Left ventricle myocardium superior (tissue), 1 donor: ENCODE measurements around the gene NOC2L. TPM values are rescaled to one million over a fixed set of nuclear protein-coding genes. Genes with fewer than 3 reads are reported as not detected.
"Not testable (repeated sequence)": the region's sequence is repeated elsewhere in the genome, so short reads cannot be mapped to it uniquely, and the experiment has no call there.

Experiments used
- ATAC-seq: fragments of 200-7000 bp; cut with Tn5 transposase; one replicate; pipeline ENCODE4 v1.9.1; 2020; ENCODE audit warnings: mild to moderate bottlenecking, moderate library complexity
- DNase-seq: peaks from one replicate; pipeline ENCODE4 v3.0.0-alpha.2; 2020
- intact Hi-C: fragments of 100-400 bp; cut with micrococcal nuclease; formaldehyde crosslinking; loops from one replicate; pipeline ENCODE4 v1.11.0; 2022
- total RNA-seq: library from RNA; stranded (reverse); fragmentation: NEBNext Ultra II Directional; extraction: Animal tissue kit (Norgen Biotek cat#: 25700); gene quantifications from one replicate; pipeline ENCODE4 v1.2.1, GENCODE V29; 2021
- donor health status: DM: no; HTN: yes; CAD: no; lungs with severe emphysema.

The NOC2L gene
- total RNA-seq, 1 donor from 2014 or later: 46.8 TPM

- ATAC-seq (no peak), DNase-seq (peak; percentile 21)
- intact Hi-C loops: no loop called here
Measured at GRCh38 chr1:995665-996633, 36.9 kb upstream of the NOC2L start.

GRCh38 chr1:994546-994945 lies 35.5 kb upstream of the NOC2L start:
- ATAC-seq, intact Hi-C loops: not testable (repeated sequence)
- DNase-seq: peak; percentile 2

- DNase-seq (peak; percentile 22), ATAC-seq (no peak)
- intact Hi-C loops: no loop called here
Measured at GRCh38 chr1:993379-993995, 34.4 kb upstream of the NOC2L start.

DNA sequence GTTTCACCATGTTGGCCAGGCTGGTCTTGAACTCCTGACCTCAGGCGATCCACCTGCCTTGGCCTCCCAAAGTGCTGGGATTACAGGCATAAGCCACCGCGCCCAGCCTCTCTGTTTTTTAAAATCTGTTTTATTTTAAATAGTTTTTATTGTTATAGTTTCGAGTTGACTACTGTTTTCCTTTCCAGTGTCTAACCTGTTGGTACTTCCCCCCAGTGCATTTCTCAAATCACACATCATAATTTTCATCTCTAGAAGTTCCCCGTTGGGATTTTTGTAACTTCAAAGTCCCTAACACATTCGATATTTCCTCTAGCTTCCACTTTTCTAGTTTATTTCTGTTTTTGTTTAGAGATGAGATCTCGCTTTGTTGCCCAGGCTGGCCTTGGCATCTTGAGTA lies 33.3 kb upstream of the NOC2L start:
- no peak for ATAC-seq
- peak; percentile 1 for DNase-seq
- intact Hi-C loops: no loop called here

DNA sequence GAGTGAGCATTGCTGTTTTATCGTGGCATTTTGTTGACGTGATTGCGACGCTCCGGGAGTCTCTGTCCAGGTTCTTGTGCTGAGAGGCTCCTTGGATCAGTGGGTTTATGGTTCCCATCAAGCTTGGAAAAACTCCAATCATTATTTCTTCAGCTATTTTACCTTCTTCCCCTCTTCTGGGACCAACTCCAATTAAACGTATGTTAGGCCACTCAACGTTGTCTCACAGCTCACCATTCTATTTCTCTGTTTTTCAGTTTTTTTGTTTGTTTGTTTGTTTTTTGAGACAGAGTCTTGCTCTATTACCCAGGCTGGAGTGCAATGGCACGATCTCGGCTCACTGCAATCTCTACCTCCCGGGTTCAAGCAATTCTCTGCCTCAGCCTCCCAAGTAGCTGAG lies 32.8 kb upstream of the NOC2L start:
- intact Hi-C loops: no loop called here
- ATAC-seq (no peak), DNase-seq (no peak)

- ATAC-seq, DNase-seq, intact Hi-C loops: not testable (repeated sequence)
Measured at GRCh38 chr1:991275-991674, 32.2 kb upstream of the NOC2L start.

GRCh38 chr1:988061-988460 lies 29.0 kb upstream of the NOC2L start:
- intact Hi-C loops, ATAC-seq, DNase-seq: not testable (repeated sequence)

DNA sequence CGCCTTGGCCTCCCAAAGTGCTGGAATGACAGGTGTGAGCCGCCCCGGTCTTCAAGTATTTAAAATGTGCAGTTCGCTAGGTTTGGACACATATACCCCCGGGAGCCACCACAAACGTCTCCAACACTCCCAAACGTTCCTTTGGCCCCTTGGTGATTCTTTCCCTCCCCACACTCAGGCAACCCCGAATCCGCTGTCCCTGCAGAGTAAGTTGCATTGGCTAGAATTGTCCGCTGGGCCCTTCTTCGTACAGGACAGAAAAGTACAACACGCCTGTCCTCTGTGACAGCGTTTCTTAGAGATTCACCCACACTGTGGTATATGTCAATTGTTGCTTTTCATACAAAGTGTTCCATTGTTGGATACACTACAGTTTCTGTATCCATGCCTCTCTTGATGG lies 26.1 kb upstream of the NOC2L start:
- no peak for ATAC-seq
- peak; percentile 23 for DNase-seq
- intact Hi-C loops: no loop called here

GRCh38 chr1:984476-984814 lies 25.4 kb upstream of the NOC2L start:
- DNase-seq: no peak
- intact Hi-C loops: no loop called here
- no peak for ATAC-seq

DNA sequence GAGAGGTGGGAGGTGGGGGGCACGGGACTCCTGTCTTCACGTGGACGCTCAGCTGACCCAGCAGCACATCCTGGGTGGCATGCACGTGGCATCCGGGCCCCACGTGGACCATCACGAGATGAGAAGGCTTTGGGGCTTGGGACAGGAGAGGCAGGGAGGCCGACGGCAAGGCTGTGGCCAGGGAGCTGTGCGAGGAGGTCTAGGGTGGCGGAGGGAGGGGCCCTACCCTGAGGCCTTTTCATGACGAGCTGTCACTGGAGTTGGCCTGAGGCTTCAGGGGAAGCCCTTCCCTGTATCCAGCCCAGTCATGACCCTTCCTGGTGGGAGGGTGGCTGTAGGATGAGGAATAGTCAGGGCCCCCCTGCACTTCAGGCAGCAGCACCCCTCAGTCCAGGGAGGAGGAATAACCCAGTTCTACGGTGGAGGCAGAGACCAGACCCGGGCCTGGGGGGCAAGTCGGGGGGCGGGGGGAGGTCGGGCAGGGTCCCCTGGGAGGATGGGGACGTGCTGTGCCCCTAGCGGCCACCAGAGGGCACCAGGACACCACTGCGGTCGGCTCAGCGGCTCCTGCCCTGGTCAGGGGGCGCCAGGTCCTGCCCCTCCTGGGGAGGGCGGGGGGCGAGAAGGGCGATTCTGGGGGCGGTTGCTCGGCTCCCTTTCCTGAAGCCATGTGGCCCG lies 24.9 kb upstream of the NOC2L start:
- intact Hi-C loops: no loop called here
- DNase-seq (peak; percentile 71), ATAC-seq (no peak)

DNA sequence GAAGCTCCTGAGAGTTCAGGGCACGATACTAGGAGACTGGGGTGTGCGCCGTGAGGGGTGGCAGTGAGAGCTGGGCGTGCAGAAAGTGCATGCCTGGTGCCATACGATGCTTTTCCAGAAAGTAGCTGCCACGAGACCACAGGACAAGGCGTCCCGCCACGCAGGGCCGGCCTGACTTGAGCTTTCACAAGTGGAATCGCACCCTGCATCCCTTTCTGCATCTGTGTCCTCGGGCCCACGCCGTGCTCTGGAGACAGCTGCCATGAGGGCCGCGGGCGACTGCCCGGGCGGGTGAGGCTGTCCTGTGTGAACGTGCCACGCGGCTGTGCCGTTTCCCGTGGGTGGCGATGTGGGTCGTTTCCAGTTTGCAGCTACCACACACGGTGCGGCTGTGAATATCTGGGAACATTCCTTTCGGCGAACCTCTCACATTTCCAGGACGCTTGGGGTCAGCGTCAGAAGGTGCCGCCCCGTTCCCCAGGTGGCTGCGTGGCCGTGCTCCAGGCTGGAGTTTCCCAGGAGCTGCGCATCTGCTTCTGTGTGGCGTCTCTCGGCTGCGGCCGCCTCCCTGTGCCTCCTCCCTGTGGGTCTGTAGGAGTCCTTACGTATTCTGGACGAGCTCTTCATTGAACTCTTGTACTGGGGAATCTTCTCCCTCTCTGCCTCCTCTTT lies 23.8 kb upstream of the NOC2L start:
- DNase-seq: peak; percentile 43
- intact Hi-C loops: no loop called here
- no peak for ATAC-seq

DNA sequence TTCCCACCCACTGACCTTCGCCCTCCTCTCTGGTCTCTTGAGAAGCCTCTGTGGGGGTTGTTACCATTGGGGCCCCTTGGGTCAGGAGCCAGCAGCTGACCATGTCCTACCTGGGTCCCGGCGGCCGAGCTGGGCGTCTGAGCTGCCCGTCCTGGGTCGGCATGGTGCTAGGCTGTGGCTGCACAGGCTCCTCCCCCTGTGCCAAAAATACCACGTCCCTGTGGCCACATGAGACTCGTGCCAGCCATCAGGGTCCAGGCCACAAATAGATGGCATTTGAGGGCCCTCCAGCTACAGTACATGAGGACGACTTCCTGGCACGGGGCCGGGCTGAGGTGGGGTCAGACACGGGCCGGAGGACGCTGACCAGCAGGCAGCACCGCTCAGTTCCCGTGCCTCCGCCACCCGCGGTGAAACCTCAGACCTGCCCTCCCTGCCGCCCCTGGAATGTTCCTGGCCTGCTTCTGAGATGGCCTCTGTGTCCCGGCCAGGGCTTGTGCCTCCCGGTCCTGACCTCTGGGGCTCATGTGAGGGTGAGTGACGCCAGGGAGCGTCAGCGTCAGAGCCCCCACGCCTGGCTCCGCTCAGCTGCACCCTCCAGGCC lies 23.0 kb upstream of the NOC2L start, which contains the start of gene PERM1:
TSS of gene PERM1 (minus strand) at position 139 of the 604 bp plus-strand sequence. CDS start 1,064 bp downstream, outside the sequence.
- intact Hi-C loops: no loop called here
- DNase-seq: peak; percentile 91
- peak; percentile 74 for ATAC-seq

- DNase-seq (peak; percentile 65), ATAC-seq (peak; percentile 11)
- intact Hi-C loops: no loop called here
Measured at GRCh38 chr1:981491-981954, 22.5 kb upstream of the NOC2L start.

DNA sequence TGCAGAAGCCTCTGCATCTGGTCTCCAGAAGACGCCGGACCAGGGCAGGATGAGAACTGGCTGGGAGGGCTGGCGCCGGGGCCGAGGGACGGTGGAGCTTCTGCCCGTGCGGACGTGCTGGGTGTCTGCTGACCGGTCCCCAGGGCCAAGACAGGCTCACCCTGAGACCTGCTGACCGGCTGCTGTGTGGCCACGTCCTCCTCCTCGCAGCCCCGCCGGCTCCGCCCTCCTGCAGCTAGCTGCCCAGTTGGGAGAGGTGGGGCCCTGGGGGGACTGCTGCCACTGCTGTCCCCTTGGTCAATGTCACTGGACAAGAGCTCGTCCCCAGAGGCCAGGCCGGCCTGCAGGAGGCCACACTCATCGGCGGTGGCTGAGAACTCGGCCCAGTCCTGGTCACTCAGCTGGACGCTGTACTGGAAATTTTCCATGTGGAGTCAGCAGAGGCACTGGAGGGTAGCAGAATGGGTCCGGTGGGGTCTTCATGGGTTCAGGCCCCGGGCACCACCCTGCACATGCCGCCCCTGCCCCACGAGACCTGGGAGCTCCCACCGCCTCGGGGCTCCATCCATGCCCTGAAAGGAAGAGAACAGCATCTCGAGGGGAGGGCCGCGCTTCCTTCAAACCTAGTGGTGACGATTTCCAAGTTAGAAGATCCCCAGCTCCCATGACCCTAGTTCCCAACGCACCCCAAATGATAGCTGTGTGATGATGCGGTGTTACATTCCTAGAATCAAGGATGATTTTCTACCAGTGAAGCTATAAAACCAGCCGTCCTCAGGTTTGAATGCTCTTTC lies 21.7 kb upstream of the NOC2L start:
- DNase-seq (peak; percentile 90), ATAC-seq (peak; percentile 73)
- intact Hi-C loops: no loop called here

- intact Hi-C loops: no loop called here
- ATAC-seq (peak; percentile 1), DNase-seq (peak; percentile 52)
Measured at GRCh38 chr1:980137-980571, 21.1 kb upstream of the NOC2L start.

GRCh38 chr1:979744-980072 lies 20.7 kb upstream of the NOC2L start:
- ATAC-seq: no peak
- intact Hi-C loops: no loop called here
- DNase-seq: no peak

GRCh38 chr1:978835-979743 lies 20.0 kb upstream of the NOC2L start:
- DNase-seq (peak; percentile 44), ATAC-seq (no peak)
- intact Hi-C loops: no loop called here
